ENCODE measurements around the gene C10orf53. TPM values are rescaled to one million over a fixed set of nuclear protein-coding genes. Genes with fewer than 3 reads are reported as not detected.

C10orf53 gene
- polyA plus RNA-seq, 3 donors: not detected

DNA sequence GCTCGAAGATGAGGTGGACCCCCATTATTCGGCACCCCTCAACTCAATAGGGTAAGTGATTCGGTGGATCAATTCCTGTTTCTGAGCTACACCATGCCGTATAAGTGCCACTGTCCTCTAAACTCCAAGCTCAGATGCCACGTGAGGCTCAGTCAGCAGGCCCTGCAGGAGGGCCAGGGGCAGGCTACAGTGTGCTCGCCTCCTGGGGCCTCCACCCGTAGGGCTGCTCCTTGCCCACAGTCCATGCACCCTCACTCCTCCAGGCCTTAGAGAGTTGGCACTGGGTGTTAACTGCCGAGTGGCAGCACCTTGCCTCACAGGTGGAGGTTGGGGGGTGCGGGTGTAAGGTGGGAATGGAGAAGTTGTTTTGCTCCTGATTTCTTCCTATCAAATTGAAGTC is 12.1 kb downstream of the C10orf53 start:
- peak overlapping the region in 1 of 2 donors; percentile 61 for H3K4me3 Mint-ChIP-seq
- peaks cover 3 to 19% of the 10 kb centered on the region in 2 donors for H3K9me3 ChIP-seq (replicated peaks in 1 of 2; ENCODE audit: control insufficient read depth in 1 of 2, insufficient read depth in 1 of 2, low read length in 2 of 2)
- no peak for DNase-seq
- no peaks in the 10 kb centered on the region for H3K36me3 ChIP-seq (replicated peaks in 1 of 2; ENCODE audit: control insufficient read depth in 1 of 2, insufficient read depth in 2 of 2, low read length in 2 of 2)
- no peak overlapping the region for H3K27ac Mint-ChIP-seq
- no peak overlapping the region for H3K27ac ChIP-seq (ENCODE audit: low read depth in 1 of 2, low read length in 2 of 2)
- no peaks in the 10 kb centered on the region for H4K20me1 ChIP-seq (ENCODE audit: insufficient read depth, low read length)
- WGBS (ENCODE audit: insufficient coverage): no CpG with 5 or more reads among the region's 9 CpGs
- H3K4me1 Mint-ChIP-seq: no peaks in the 10 kb centered on the region
- peaks cover 6 to 29% (median 15%) of the 10 kb centered on the region in 7 donors for H3K9me3 Mint-ChIP-seq
- no peaks in the 10 kb centered on the region for H3K36me3 Mint-ChIP-seq
- H3K79me2 ChIP-seq (ENCODE audit: insufficient read depth, low read length): no peaks in the 10 kb centered on the region
- no peak for TF ChIP-seq CTCF (IDR thresholded peaks at IDR 0.05)
- H3K27me3 ChIP-seq (ENCODE audit: control insufficient read depth in 2 of 2, insufficient read depth in 2 of 2, low read length in 2 of 2): peaks cover 43 to 62% of the 10 kb centered on the region in 2 donors
- no peak overlapping the region for H2AFZ ChIP-seq (ENCODE audit: insufficient read depth, low read depth, low read length, poor library complexity, severe bottlenecking)
- intact Hi-C loops (cut with micrococcal nuclease): no loop called here
- H3K9ac ChIP-seq (ENCODE audit: insufficient read depth, low read length, poor library complexity, severe bottlenecking): no peak overlapping the region
- no peaks in the 10 kb centered on the region for H3K4me1 ChIP-seq (ENCODE audit: control insufficient read depth in 1 of 2, insufficient read depth in 2 of 2, low read length in 2 of 2)
- H3K27me3 Mint-ChIP-seq (ENCODE audit: low read depth in 3 of 3): peaks cover 43 to 53% (median 50%) of the 10 kb centered on the region in 3 donors
- H3K4me3 ChIP-seq (replicated peaks in 1 of 3; ENCODE audit: low read depth in 2 of 3, low read length in 3 of 3): no peak overlapping the region
- H3K4me2 ChIP-seq (replicated peaks; ENCODE audit: extremely low read depth, low read length, poor library complexity, severe bottlenecking): no peak overlapping the region

- H3K36me3 Mint-ChIP-seq: no peaks in the 10 kb centered on the region
- DNase-seq: no peak
Observed at GRCh38 chr10:49694466-49694865, 15.0 kb downstream of the C10orf53 start.

More at GRCh38 chr10:49694466-49694865, 15.0 kb downstream of the C10orf53 start:
- H2AFZ ChIP-seq (ENCODE audit: insufficient read depth, low read depth, low read length, poor library complexity, severe bottlenecking): no peak overlapping the region
- no peaks in the 10 kb centered on the region for H3K4me1 ChIP-seq (ENCODE audit: control insufficient read depth in 1 of 2, insufficient read depth in 2 of 2, low read length in 2 of 2)
- no peak overlapping the region for H3K4me3 Mint-ChIP-seq
- H3K27ac Mint-ChIP-seq: no peak overlapping the region
- intact Hi-C loops (cut with micrococcal nuclease): no loop called here
- H3K36me3 ChIP-seq (replicated peaks in 1 of 2; ENCODE audit: control insufficient read depth in 1 of 2, insufficient read depth in 2 of 2, low read length in 2 of 2): no peaks in the 10 kb centered on the region
- H3K9me3 ChIP-seq (replicated peaks in 1 of 2; ENCODE audit: control insufficient read depth in 1 of 2, insufficient read depth in 1 of 2, low read length in 2 of 2): no peaks in the 10 kb centered on the region
- TF ChIP-seq CTCF (IDR thresholded peaks at IDR 0.05): no peak
- peaks cover 26 to 37% (median 35%) of the 10 kb centered on the region in 3 donors for H3K27me3 Mint-ChIP-seq (ENCODE audit: low read depth in 3 of 3)
- H3K4me3 ChIP-seq (replicated peaks in 1 of 3; ENCODE audit: low read depth in 2 of 3, low read length in 3 of 3): no peak overlapping the region
- no peaks in the 10 kb centered on the region for H4K20me1 ChIP-seq (ENCODE audit: insufficient read depth, low read length)
- H3K4me1 Mint-ChIP-seq: no peaks in the 10 kb centered on the region
- H3K27ac ChIP-seq (ENCODE audit: low read depth in 1 of 2, low read length in 2 of 2): no peak overlapping the region
- no peaks in the 10 kb centered on the region for H3K79me2 ChIP-seq (ENCODE audit: insufficient read depth, low read length)
- 84% methylated on average over 3 of the region's 6 CpGs for WGBS (ENCODE audit: insufficient coverage)
- H3K27me3 ChIP-seq (ENCODE audit: control insufficient read depth in 2 of 2, insufficient read depth in 2 of 2, low read length in 2 of 2): peaks cover 25 to 41% of the 10 kb centered on the region in 2 donors
- H3K9me3 Mint-ChIP-seq: peaks cover 0 to 14% (median 4%) of the 10 kb centered on the region in 7 donors
- no peak overlapping the region for H3K9ac ChIP-seq (ENCODE audit: insufficient read depth, low read length, poor library complexity, severe bottlenecking)
- H3K4me2 ChIP-seq (replicated peaks; ENCODE audit: extremely low read depth, low read length, poor library complexity, severe bottlenecking): no peak overlapping the region
